Coronary artery (tissue), 2 donors: ENCODE measurements around the gene AKAP7.
"Not testable (repeated sequence)": the region's sequence is repeated elsewhere in the genome, so short reads cannot be mapped to it uniquely, and the experiment has no call there.

Experiments
- DNase-seq: peaks from one replicate; pipeline ENCODE4 v3.0.0-alpha.2; 2017; ENCODE audit warnings: low spot score
- H3K27ac ChIP-seq, 2 donors: fragments of 200-600 bp; sonication (generic); one replicate each; pipeline ENCODE4 v1.5.1; 2016 to 2019
- H3K4me3 ChIP-seq: fragments of 200-600 bp; sonication (generic); 2 replicates; pipeline ENCODE4 v1.5.1; 2016; ENCODE audit warnings: mild to moderate bottlenecking, moderate library complexity
- CTCF ChIP-seq: fragments of 200-600 bp; sonication (generic); IDR thresholded peaks from one replicate; pipeline ENCODE4 v1.5.1; 2019; ENCODE audit warnings: antibody characterized with exemption

Gene AKAP7

GRCh38 chr6:131286469-131287040 lies 151.3 kb downstream of the AKAP7 start:
- DNase-seq = no peak
- H3K4me3 ChIP-seq = no peak overlapping the region
- no peak for TF ChIP-seq CTCF
- no peak overlapping the region for H3K27ac ChIP-seq

- no peak overlapping the region for H3K4me3 ChIP-seq
- no peak for DNase-seq
- TF ChIP-seq CTCF = no peak
- H3K27ac ChIP-seq = no peak overlapping the region
Measured at GRCh38 chr6:131288214-131288613, 152.9 kb downstream of the AKAP7 start.

- DNase-seq = no peak
- TF ChIP-seq CTCF = no peak
- Histone ChIP-seq H3K4me3 (no peak overlapping the region), H3K27ac (no peak overlapping the region)
Measured at GRCh38 chr6:131290955-131291354, 155.7 kb downstream of the AKAP7 start.

- no peak overlapping the region for H3K27ac ChIP-seq
- no peak overlapping the region for H3K4me3 ChIP-seq
- DNase-seq = no peak
- no peak for TF ChIP-seq CTCF
Measured at GRCh38 chr6:131292145-131292938, 157.1 kb downstream of the AKAP7 start.

- H3K4me3 ChIP-seq = no peak overlapping the region
- TF ChIP-seq CTCF = no peak
- no peak overlapping the region for H3K27ac ChIP-seq
- DNase-seq = no peak
Measured at GRCh38 chr6:131293472-131293911, 158.2 kb downstream of the AKAP7 start.

GRCh38 chr6:131295081-131295480 lies 159.8 kb downstream of the AKAP7 start:
- H3K4me3 ChIP-seq = no peak overlapping the region
- no peak overlapping the region for H3K27ac ChIP-seq
- TF ChIP-seq CTCF = no peak
- no peak for DNase-seq

- not testable (repeated sequence) for H3K4me3 ChIP-seq, H3K27ac ChIP-seq, DNase-seq
Measured at GRCh38 chr6:131300826-131301225, 165.6 kb downstream of the AKAP7 start.
